H9 (cell line): Measurements from ENCODE around the gene ATXN10. TPM values are rescaled to one million over a fixed set of nuclear protein-coding genes. Genes with fewer than 3 reads are reported as not detected.

ENCODE experiments used
- DNase-seq: peaks from one replicate; pipeline ENCODE4 v3.0.0-alpha.2; 2017
- H2AFZ ChIP-seq: one replicate; pipeline ENCODE4 v1.6.1; 2013; ENCODE audit warnings: mild to moderate bottlenecking, low read length, control low read depth, moderate library complexity
- H2AK5ac ChIP-seq: 2 replicates; pipeline ENCODE4 v1.6.1; 2013; ENCODE audit warnings: low read length, control low read depth, mixed read lengths; ENCODE audit not compliant: insufficient read length
- H2BK120ac ChIP-seq: one replicate; pipeline ENCODE4 v1.6.1; 2013; ENCODE audit warnings: low read depth, mild to moderate bottlenecking, low read length, control low read depth, inconsistent platforms; ENCODE audit not compliant: poor library complexity, severe bottlenecking
- H2BK12ac ChIP-seq: 2 replicates; pipeline ENCODE4 v1.6.1; 2013; ENCODE audit warnings: low read length, control low read depth, mixed read lengths, low read depth; ENCODE audit not compliant: insufficient read length
- H2BK15ac ChIP-seq: 2 replicates; pipeline ENCODE4 v1.6.1; 2013; ENCODE audit warnings: low read depth, low read length, control low read depth
- H2BK20ac ChIP-seq: one replicate; pipeline ENCODE4 v1.6.1; 2013; ENCODE audit warnings: low read depth, mild to moderate bottlenecking, low read length, control low read depth, inconsistent platforms; ENCODE audit not compliant: poor library complexity, severe bottlenecking
- H2BK5ac ChIP-seq: 2 replicates; pipeline ENCODE4 v1.6.1; 2013; ENCODE audit warnings: low read length, control low read depth, mixed read lengths; ENCODE audit not compliant: insufficient read length
- H3K14ac ChIP-seq: 2 replicates; pipeline ENCODE4 v1.6.1; 2013; ENCODE audit warnings: low read length, control low read depth; ENCODE audit not compliant: insufficient read depth
- H3K18ac ChIP-seq: 2 replicates; pipeline ENCODE4 v1.6.1; 2013; ENCODE audit warnings: low read depth, mild to moderate bottlenecking, mixed read lengths, low read length, control low read depth; ENCODE audit not compliant: insufficient read length
- H3K23ac ChIP-seq: 2 replicates; pipeline ENCODE4 v1.6.1; 2013; ENCODE audit warnings: low read length, control low read depth, mixed read lengths, low read depth; ENCODE audit not compliant: insufficient read length
- H3K23me2 ChIP-seq: 2 replicates; pipeline ENCODE4 v1.6.1; 2013; ENCODE audit warnings: low read depth, mild to moderate bottlenecking, mixed read lengths, low read length, control low read depth; ENCODE audit not compliant: insufficient read length, poor library complexity, severe bottlenecking
- H3K27ac ChIP-seq: 2 replicates; pipeline ENCODE4 v1.5.1; 2013; ENCODE audit warnings: low read length, control low read depth, mixed read lengths, low read depth; ENCODE audit not compliant: insufficient read length
- H3K27me3 ChIP-seq: 2 replicates; pipeline ENCODE4 v1.6.1; 2013; ENCODE audit warnings: low read length, control low read depth, inconsistent platforms; ENCODE audit not compliant: insufficient read depth
- H3K4ac ChIP-seq: 2 replicates; pipeline ENCODE4 v1.6.1; 2013; ENCODE audit warnings: low read depth, mild to moderate bottlenecking, control low read depth, inconsistent platforms, low read length, moderate library complexity
- H3K4me1 ChIP-seq: 2 replicates; pipeline ENCODE4 v1.6.1; 2013; ENCODE audit warnings: low read length, control low read depth, inconsistent platforms; ENCODE audit not compliant: insufficient read depth
- H3K4me2 ChIP-seq: 2 replicates; pipeline ENCODE4 v1.6.1; 2013; ENCODE audit warnings: low read length, control low read depth, mixed read lengths; ENCODE audit not compliant: insufficient read length, insufficient read depth
- H3K56ac ChIP-seq: 2 replicates; pipeline ENCODE4 v1.6.1; 2013; ENCODE audit warnings: low read depth, mild to moderate bottlenecking, mixed read lengths, low read length, control low read depth; ENCODE audit not compliant: insufficient read length
- H3K79me1 ChIP-seq: 2 replicates; pipeline ENCODE4 v1.6.1; 2013; ENCODE audit warnings: low read depth, mild to moderate bottlenecking, moderate library complexity, low read length, control low read depth, inconsistent platforms; ENCODE audit not compliant: insufficient read depth, poor library complexity, severe bottlenecking
- H3K79me2 ChIP-seq: 2 replicates; pipeline ENCODE4 v1.6.1; 2013; ENCODE audit warnings: low read length, control low read depth, inconsistent platforms; ENCODE audit not compliant: insufficient read depth
- H3K9ac ChIP-seq: 2 replicates; pipeline ENCODE4 v1.6.1; 2013; ENCODE audit warnings: low read length, control low read depth, mixed read lengths; ENCODE audit not compliant: insufficient read length; ENCODE audit errors: extremely low read depth
- H3K9me3 ChIP-seq: one replicate; pipeline ENCODE4 v1.6.1; 2013; ENCODE audit warnings: low read depth, low read length, inconsistent platforms; ENCODE audit not compliant: control insufficient read depth
- H3T11ph ChIP-seq: one replicate; pipeline ENCODE4 v1.6.1; 2013; ENCODE audit warnings: mild to moderate bottlenecking, low read length, control low read depth, inconsistent platforms
- H4K20me1 ChIP-seq: one replicate; pipeline ENCODE4 v1.6.1; 2013; ENCODE audit not compliant: control insufficient read depth, insufficient read length, insufficient read depth
- H4K5ac ChIP-seq: 2 replicates; pipeline ENCODE4 v1.6.1; 2013; ENCODE audit warnings: low read depth, mild to moderate bottlenecking, mixed read lengths, low read length, control low read depth; ENCODE audit not compliant: insufficient read length
- H4K8ac ChIP-seq: replicated peaks from 2 replicates; pipeline ENCODE4 v1.6.1; 2013; ENCODE audit warnings: low read length, control low read depth, mixed read lengths, low read depth; ENCODE audit not compliant: insufficient read length
- H4K91ac ChIP-seq: 2 replicates; pipeline ENCODE4 v1.6.1; 2013; ENCODE audit warnings: low read depth, mild to moderate bottlenecking, moderate library complexity, mixed read lengths, low read length, control low read depth; ENCODE audit not compliant: insufficient read length
- H3K27ac Mint-ChIP-seq, 3 experiments: 2 replicates in 2 of 3; 3 replicates in 1 of 3; pipeline ENCODE4 v1.8.0; 2020 to 2021; ENCODE audit warnings: mixed read lengths in 3 of 3, mild to moderate bottlenecking in 1 of 3, moderate library complexity in 1 of 3
- H3K27me3 Mint-ChIP-seq: 2 replicates; pipeline ENCODE4 v1.8.0; 2021; ENCODE audit warnings: low read depth, mild to moderate bottlenecking, moderate library complexity, mixed read lengths
- H3K36me3 Mint-ChIP-seq, 3 experiments: 2 replicates in 2 of 3; 3 replicates in 1 of 3; pipeline ENCODE4 v1.8.0; 2020 to 2021; ENCODE audit warnings: low read depth in 3 of 3, mixed read lengths in 3 of 3; ENCODE audit not compliant: insufficient read depth in 1 of 3
- H3K4me1 Mint-ChIP-seq, 2 experiments: 2 replicates each; pipeline ENCODE4 v1.8.0; 2020; ENCODE audit warnings: mixed read lengths in 2 of 2
- H3K4me3 Mint-ChIP-seq, 2 experiments: 2 replicates in 1 of 2; 3 replicates in 1 of 2; pipeline ENCODE4 v1.8.0; 2020 to 2021; ENCODE audit warnings: mild to moderate bottlenecking in 2 of 2, mixed read lengths in 2 of 2, moderate library complexity in 1 of 2
- H3K9me3 Mint-ChIP-seq, 2 experiments: 2 replicates in 1 of 2; 3 replicates in 1 of 2; pipeline ENCODE4 v1.8.0; 2020; ENCODE audit warnings: mild to moderate bottlenecking in 2 of 2, mixed read lengths in 2 of 2, moderate library complexity in 1 of 2
- WGBS: extraction: QIAGEN DNeasy Blood & Tissue Kit; methylation state at CpG from one replicate; pipeline ENCODE4 v1.1.7; 2013; ENCODE audit warnings: missing lambda C conversion rate, low lambda C conversion rate, mixed read lengths; ENCODE audit not compliant: insufficient read length; ENCODE audit errors: extremely low coverage; 5-methylcytosine and 5-hydroxymethylcytosine counted together
- total RNA-seq: library from RNA; stranded (reverse); gene quantifications from 2 replicates; pipeline ENCODE4 v1.2.1, GENCODE V29; 2021
- TF ChIP-seq, protein P1 (sequence below): fragments of 200-600 bp; sonication (generic); conservative IDR thresholded peaks from 3 replicates; pipeline ENCODE4 v1.8.0; 2021; ENCODE audit warnings: antibody characterized with exemption, mild to moderate bottlenecking

The ATXN10 gene
- total RNA-seq, 1 experiment from 2014 or later: 210 TPM

DNA sequence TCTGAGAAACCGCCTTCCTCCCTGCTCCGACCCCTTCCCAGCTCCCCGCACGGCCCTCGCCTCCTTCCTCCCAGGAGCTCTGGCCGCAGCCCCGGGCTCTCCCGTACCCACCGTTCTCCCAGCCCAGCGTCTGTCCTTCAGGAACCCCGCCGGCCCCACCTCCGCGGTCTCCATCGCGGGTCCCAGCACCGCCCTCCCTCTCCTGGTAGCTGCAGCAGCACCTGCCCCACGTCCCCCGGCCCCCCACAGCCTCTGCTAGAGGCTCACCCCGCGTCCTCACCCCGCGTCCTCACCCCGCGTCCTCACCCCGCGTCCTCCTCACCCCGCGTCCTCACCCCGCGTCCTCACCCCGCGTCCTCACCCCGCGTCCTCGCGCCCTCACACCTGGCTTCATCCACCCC lies 219.4 kb downstream of the ATXN10 start:
- Histone ChIP-seq H3K14ac (peak overlapping the region; percentile 35; the same call in 1 of the 2 replicates), H3K18ac (no peak overlapping the region), H2BK120ac (no peak overlapping the region), H3K4me2 (no peak overlapping the region), H3K9ac (no peak overlapping the region), H4K20me1 (no peaks in the 10 kb centered on the region), H4K91ac (no peak overlapping the region), H4K5ac (no peak overlapping the region), H2BK20ac (no peak overlapping the region), H3K79me1 (no peaks in the 10 kb centered on the region), H3K4ac (no peak overlapping the region), H3K9me3 (no peaks in the 10 kb centered on the region), H2AFZ (no peak overlapping the region), H3K27ac (no peak overlapping the region), H3K23ac (no peak overlapping the region), H2BK5ac (no peak overlapping the region), H3T11ph (no peak overlapping the region), H4K8ac (no peak overlapping the region), H3K27me3 (no peaks in the 10 kb centered on the region), H2BK12ac (no peak overlapping the region), H2AK5ac (no peak overlapping the region), H2BK15ac (no peak overlapping the region), H3K56ac (no peak overlapping the region), H3K23me2 (no peaks in the 10 kb centered on the region), H3K4me1 (no peaks in the 10 kb centered on the region; the same call in 1 of the 2 replicates), H3K79me2 (no peaks in the 10 kb centered on the region)
- DNase-seq: no peak
- Mint-ChIP-seq H3K4me1 (peaks cover 2 to 6% of the 10 kb centered on the region in 2 experiments; a peak in 3 of 4 replicates), H3K27me3 (peaks cover 4% of the 10 kb centered on the region), H3K27ac (no peak overlapping the region), H3K36me3 (no peaks in the 10 kb centered on the region), H3K9me3 (no peaks in the 10 kb centered on the region), H3K4me3 (no peak overlapping the region)
- TF ChIP-seq, protein P1, sequence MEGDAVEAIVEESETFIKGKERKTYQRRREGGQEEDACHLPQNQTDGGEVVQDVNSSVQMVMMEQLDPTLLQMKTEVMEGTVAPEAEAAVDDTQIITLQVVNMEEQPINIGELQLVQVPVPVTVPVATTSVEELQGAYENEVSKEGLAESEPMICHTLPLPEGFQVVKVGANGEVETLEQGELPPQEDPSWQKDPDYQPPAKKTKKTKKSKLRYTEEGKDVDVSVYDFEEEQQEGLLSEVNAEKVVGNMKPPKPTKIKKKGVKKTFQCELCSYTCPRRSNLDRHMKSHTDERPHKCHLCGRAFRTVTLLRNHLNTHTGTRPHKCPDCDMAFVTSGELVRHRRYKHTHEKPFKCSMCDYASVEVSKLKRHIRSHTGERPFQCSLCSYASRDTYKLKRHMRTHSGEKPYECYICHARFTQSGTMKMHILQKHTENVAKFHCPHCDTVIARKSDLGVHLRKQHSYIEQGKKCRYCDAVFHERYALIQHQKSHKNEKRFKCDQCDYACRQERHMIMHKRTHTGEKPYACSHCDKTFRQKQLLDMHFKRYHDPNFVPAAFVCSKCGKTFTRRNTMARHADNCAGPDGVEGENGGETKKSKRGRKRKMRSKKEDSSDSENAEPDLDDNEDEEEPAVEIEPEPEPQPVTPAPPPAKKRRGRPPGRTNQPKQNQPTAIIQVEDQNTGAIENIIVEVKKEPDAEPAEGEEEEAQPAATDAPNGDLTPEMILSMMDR: no peak
- no CpG with 5 or more reads among the region's 37 CpGs for WGBS
